ENCODE data around the gene VPS29.

DNA sequence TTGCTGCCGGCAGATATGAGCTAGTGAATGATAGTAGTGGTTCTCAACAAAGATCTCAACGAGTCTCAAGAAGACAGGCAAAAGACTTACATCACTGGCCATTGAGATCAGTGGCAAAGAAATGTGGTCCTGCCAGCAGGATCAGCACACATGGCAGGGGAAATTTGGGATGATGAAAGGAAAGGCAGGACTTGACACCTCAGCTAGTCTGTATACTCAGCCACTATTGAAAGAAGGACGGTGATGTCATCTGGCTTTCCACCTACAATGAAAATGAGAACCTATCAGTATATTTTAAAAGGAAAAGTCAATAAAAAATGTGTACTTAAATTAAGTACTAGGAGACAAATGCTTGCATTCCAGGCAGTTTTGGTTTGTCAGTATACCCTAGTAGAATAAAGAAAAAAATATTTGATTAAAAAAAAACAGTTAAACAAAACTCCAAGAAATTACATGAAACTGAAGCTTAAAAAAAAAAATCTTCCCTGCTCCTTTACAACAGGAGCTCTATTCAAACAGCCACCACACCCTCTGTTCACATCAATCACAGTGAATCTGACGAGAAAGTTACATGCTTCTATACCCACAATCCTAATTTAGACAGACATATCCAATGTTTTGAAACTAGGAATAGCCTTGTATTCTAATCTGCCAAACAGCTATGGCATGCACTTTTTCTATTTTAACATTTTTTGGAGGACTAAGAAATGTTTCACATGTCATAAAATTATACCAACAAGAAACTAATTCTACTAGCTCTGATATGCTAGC, 35.1 kb upstream of the VPS29 start:
- TF ChIP-seq, protein P1, sequence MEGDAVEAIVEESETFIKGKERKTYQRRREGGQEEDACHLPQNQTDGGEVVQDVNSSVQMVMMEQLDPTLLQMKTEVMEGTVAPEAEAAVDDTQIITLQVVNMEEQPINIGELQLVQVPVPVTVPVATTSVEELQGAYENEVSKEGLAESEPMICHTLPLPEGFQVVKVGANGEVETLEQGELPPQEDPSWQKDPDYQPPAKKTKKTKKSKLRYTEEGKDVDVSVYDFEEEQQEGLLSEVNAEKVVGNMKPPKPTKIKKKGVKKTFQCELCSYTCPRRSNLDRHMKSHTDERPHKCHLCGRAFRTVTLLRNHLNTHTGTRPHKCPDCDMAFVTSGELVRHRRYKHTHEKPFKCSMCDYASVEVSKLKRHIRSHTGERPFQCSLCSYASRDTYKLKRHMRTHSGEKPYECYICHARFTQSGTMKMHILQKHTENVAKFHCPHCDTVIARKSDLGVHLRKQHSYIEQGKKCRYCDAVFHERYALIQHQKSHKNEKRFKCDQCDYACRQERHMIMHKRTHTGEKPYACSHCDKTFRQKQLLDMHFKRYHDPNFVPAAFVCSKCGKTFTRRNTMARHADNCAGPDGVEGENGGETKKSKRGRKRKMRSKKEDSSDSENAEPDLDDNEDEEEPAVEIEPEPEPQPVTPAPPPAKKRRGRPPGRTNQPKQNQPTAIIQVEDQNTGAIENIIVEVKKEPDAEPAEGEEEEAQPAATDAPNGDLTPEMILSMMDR (IDR thresholded peaks at IDR 0.05): no peak
- TF ChIP-seq POLR2A (IDR thresholded peaks at IDR 0.05): no peak

Measured in Peyer's patch (tissue), 4 donors.